B cell (primary cell): Measurements from ENCODE around the gene ARHGEF38. TPM values are rescaled to one million over a fixed set of nuclear protein-coding genes. Genes with fewer than 3 reads are reported as not detected.

Source experiments
- ATAC-seq: fragments of 200-7000 bp; cut with Tn5 transposase; one replicate; pipeline ENCODE4 v1.10.0; 2021; ENCODE audit warnings: low read depth, mild to moderate bottlenecking, moderate number of reproducible peaks, moderate library complexity
- CTCF ChIA-PET: fragments of 350-600 bp; sonication (Branson Sonifier 250); formaldehyde crosslinking; loops from one replicate; lab custom pipeline; 2021; ENCODE audit warnings: antibody characterized with exemption, inconsistent platforms; lab: Charles Lee
- POLR2A ChIA-PET: fragments of 350-600 bp; sonication (Branson Sonifier 250); formaldehyde crosslinking; loops from one replicate; lab custom pipeline; 2021; ENCODE audit warnings: antibody characterized with exemption; lab: Charles Lee
- DNase-seq: peaks from one replicate; pipeline ENCODE4 v3.0.0; 2013
- H2AFZ ChIP-seq: 2 replicates; pipeline ENCODE4 v1.6.1; 2012; ENCODE audit warnings: mild to moderate bottlenecking, low read depth, low read length; ENCODE audit not compliant: insufficient read depth, poor library complexity, severe bottlenecking
- H3K27ac ChIP-seq, 2 donors: 1 replicate in 1 of 2; 2 replicates in 1 of 2; pipeline ENCODE4 v1.5.1; 2012 to 2013; ENCODE audit warnings: low read length in 2 of 2, mild to moderate bottlenecking in 2 of 2, moderate library complexity in 1 of 2
- H3K27me3 ChIP-seq, 4 experiments: fragments of 200-600 bp in 1 of 4; sonication (generic) in 1 of 4; replicated peaks in 1 of 4; 1 replicate in 2 of 4; 2 replicates in 2 of 4; pipeline versions ENCODE4 v1.6.1 to v1.7.0; 2013 to 2016; ENCODE audit warnings: low read length in 3 of 4, mild to moderate bottlenecking in 2 of 4, mixed read lengths in 1 of 4, moderate library complexity in 1 of 4; ENCODE audit not compliant: insufficient read depth in 4 of 4, control insufficient read depth in 3 of 4; ENCODE audit errors: control extremely low read depth in 1 of 4
- H3K36me3 ChIP-seq, 2 experiments: replicated peaks in 1 of 2; 1 replicate in 1 of 2; 2 replicates in 1 of 2; pipeline versions ENCODE4 v1.6.1 to v1.7.1; 2013; ENCODE audit warnings: low read length in 1 of 2; ENCODE audit not compliant: insufficient read depth in 2 of 2, control insufficient read depth in 1 of 2; ENCODE audit errors: control extremely low read depth in 1 of 2, extremely low read depth in 1 of 2
- H3K4me1 ChIP-seq, 2 donors: fragments of 200-600 bp in 1 of 2; sonication (generic) in 1 of 2; 1 replicate in 1 of 2; 2 replicates in 1 of 2; pipeline versions ENCODE4 v1.5.1 to v1.6.1; 2013 to 2017; ENCODE audit warnings: low read length in 2 of 2; ENCODE audit not compliant: control insufficient read depth in 2 of 2, insufficient read depth in 2 of 2
- H3K4me2 ChIP-seq: replicated peaks from 2 replicates; pipeline ENCODE3; 2012; ENCODE audit warnings: mild to moderate bottlenecking, low read depth, low read length; ENCODE audit not compliant: poor library complexity, severe bottlenecking
- H3K4me3 ChIP-seq, 5 experiments: fragments of 200-600 bp in 1 of 5; sonication (generic) in 1 of 5; 1 replicate in 3 of 5; 2 replicates in 2 of 5; pipeline versions ENCODE4 v1.5.1 to v1.7.0; 2011 to 2016; ENCODE audit warnings: low read length in 4 of 5, mild to moderate bottlenecking in 4 of 5, low read depth in 2 of 5, control low read depth in 1 of 5, moderate library complexity in 1 of 5; ENCODE audit not compliant: insufficient read depth in 1 of 5; ENCODE audit errors: control extremely low read depth in 1 of 5, extremely low read depth in 1 of 5
- H3K79me2 ChIP-seq: fragments of 200-600 bp; sonication (generic); one replicate; pipeline ENCODE4 v1.6.0; 2016; ENCODE audit warnings: low read length; ENCODE audit not compliant: control insufficient read depth, insufficient read depth
- H3K9ac ChIP-seq: fragments of 200-600 bp; sonication (generic); 2 replicates; pipeline ENCODE4 v1.6.1; 2017; ENCODE audit warnings: mild to moderate bottlenecking, low read length, moderate library complexity
- H3K9me3 ChIP-seq, 3 donors: one replicate each; pipeline versions ENCODE4 v1.6.1 to v1.7.1; 2013; ENCODE audit warnings: low read length in 2 of 3; ENCODE audit not compliant: control insufficient read depth in 2 of 3, insufficient read depth in 1 of 3; ENCODE audit errors: control extremely low read depth in 1 of 3
- H4K20me1 ChIP-seq: 2 replicates; pipeline ENCODE4 v1.6.0; 2012; ENCODE audit warnings: mild to moderate bottlenecking, low read length; ENCODE audit not compliant: insufficient read depth, control insufficient read depth, poor library complexity, severe bottlenecking
- H3K27ac Mint-ChIP-seq: one replicate; pipeline ENCODE4 v1.8.0; 2021; ENCODE audit warnings: mixed read lengths
- H3K27me3 Mint-ChIP-seq: one replicate; pipeline ENCODE4 v1.8.0; 2021; ENCODE audit warnings: mixed read lengths
- H3K4me1 Mint-ChIP-seq: one replicate; pipeline ENCODE4 v1.8.0; 2021; ENCODE audit warnings: mixed read lengths
- H3K4me3 Mint-ChIP-seq: one replicate; pipeline ENCODE4 v1.8.0; 2021; ENCODE audit warnings: mixed read lengths
- H3K9me3 Mint-ChIP-seq: one replicate; pipeline ENCODE4 v1.8.0; 2022; ENCODE audit warnings: mixed read lengths; ENCODE audit not compliant: insufficient read depth
- EZH2 ChIP-seq: IDR thresholded peaks from 2 replicates; pipeline ENCODE4 v1.6.1; 2012; ENCODE audit warnings: borderline replicate concordance, low read depth, mild to moderate bottlenecking, moderate library complexity, low read length; ENCODE audit not compliant: insufficient read depth, poor library complexity, severe bottlenecking
- WGBS: methylation state at CpG from one replicate; pipeline ENCODE4 v1.1.5; 2013; ENCODE audit warnings: missing lambda C conversion rate; ENCODE audit not compliant: insufficient coverage; 5-methylcytosine and 5-hydroxymethylcytosine counted together
- intact Hi-C: fragments of 100-400 bp; cut with micrococcal nuclease; formaldehyde crosslinking; loops from one replicate; pipeline ENCODE4 v1.10.0; 2022
- polyA plus RNA-seq: library from polyadenylated mRNA; depleted of rRNA; stranded (reverse); fragments of >200 nt; gene quantifications from 2 replicates; pipeline ENCODE4 v1.2.3, GENCODE V29; 2012
- total RNA-seq, 2 donors: library from RNA; stranded (reverse); fragments of 120-200 nt in 1 of 2; gene quantifications; 1 replicate in 1 of 2; 2 replicates in 1 of 2; pipeline versions ENCODE4 v1.2.3 to v1.2.4, GENCODE V29; 2013 to 2022
- TF ChIP-seq, protein P1 (sequence below): fragments of 200-600 bp; IDR thresholded peaks from one replicate; pipeline ENCODE4 v1.8.0; 2022; ENCODE audit warnings: antibody characterized with exemption, mild to moderate bottlenecking

Gene ARHGEF38
- total and polyA plus RNA-seq, 2 donors (not counting 1 experiment from before 2014, with no cell fraction given), result not detected

DNA sequence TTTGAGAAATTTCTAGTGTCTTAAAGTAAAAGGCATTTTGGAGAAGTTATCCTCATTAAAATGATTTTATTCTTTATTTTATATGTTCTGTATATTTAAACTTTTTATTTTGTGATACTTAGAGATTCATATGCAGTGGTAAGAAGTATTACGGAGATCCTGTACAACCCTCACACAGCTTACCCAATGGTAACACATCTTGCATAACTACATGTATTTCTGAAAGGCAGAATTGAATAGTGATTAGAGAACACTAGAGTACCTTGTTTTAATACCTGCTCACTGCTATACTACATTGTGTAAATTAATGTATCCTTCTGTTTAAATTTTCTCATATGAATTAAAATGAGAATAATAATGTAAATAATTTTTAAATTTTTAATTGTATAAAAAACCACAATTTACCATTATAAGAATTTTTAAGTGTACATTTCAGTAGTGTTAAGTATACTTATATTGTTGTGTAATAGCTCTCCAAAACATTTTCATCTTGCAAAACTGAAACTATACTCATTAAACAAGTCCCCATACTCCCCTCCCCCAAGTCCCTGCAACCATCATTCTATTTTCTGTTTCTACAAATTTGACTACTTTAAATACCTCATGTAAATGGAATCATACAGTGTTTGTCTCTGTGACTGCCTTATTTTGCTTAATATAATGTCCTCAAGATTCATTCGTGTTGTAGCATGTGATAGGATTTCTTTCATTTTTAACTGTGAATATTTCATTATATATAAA lies 110.7 kb downstream of the ARHGEF38 start:
- DNase-seq (no peak), ATAC-seq (no peak)
- TF ChIP-seq, protein P1, sequence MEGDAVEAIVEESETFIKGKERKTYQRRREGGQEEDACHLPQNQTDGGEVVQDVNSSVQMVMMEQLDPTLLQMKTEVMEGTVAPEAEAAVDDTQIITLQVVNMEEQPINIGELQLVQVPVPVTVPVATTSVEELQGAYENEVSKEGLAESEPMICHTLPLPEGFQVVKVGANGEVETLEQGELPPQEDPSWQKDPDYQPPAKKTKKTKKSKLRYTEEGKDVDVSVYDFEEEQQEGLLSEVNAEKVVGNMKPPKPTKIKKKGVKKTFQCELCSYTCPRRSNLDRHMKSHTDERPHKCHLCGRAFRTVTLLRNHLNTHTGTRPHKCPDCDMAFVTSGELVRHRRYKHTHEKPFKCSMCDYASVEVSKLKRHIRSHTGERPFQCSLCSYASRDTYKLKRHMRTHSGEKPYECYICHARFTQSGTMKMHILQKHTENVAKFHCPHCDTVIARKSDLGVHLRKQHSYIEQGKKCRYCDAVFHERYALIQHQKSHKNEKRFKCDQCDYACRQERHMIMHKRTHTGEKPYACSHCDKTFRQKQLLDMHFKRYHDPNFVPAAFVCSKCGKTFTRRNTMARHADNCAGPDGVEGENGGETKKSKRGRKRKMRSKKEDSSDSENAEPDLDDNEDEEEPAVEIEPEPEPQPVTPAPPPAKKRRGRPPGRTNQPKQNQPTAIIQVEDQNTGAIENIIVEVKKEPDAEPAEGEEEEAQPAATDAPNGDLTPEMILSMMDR, result no peak
- no peak for TF ChIP-seq EZH2
- H3K27me3 ChIP-seq, result peaks cover 0 to 2% (median 0%) of the 10 kb centered on the region in 4 experiments
- H3K27ac ChIP-seq, result no peak overlapping the region
- no peaks in the 10 kb centered on the region for H3K9me3 ChIP-seq
- CTCF ChIA-PET, result no interaction called here
- no peak overlapping the region for H3K4me3 ChIP-seq
- H2AFZ ChIP-seq, result no peak overlapping the region
- no peaks in the 10 kb centered on the region for H3K4me1 Mint-ChIP-seq
- H3K27ac Mint-ChIP-seq, result no peak overlapping the region
- H3K79me2 ChIP-seq, result no peaks in the 10 kb centered on the region
- H3K4me1 ChIP-seq, result no peaks in the 10 kb centered on the region
- H4K20me1 ChIP-seq, result no peaks in the 10 kb centered on the region
- no peak overlapping the region for H3K4me2 ChIP-seq
- H3K4me3 Mint-ChIP-seq, result no peak overlapping the region
- H3K36me3 ChIP-seq, result no peaks in the 10 kb centered on the region
- intact Hi-C loops, result no loop called here
- no peak overlapping the region for H3K9ac ChIP-seq
- WGBS, result no CpG with 5 or more reads among the region's 2 CpGs
- no peaks in the 10 kb centered on the region for H3K9me3 Mint-ChIP-seq
- POLR2A ChIA-PET, result no interaction called here
- peaks cover 7% of the 10 kb centered on the region for H3K27me3 Mint-ChIP-seq

DNA sequence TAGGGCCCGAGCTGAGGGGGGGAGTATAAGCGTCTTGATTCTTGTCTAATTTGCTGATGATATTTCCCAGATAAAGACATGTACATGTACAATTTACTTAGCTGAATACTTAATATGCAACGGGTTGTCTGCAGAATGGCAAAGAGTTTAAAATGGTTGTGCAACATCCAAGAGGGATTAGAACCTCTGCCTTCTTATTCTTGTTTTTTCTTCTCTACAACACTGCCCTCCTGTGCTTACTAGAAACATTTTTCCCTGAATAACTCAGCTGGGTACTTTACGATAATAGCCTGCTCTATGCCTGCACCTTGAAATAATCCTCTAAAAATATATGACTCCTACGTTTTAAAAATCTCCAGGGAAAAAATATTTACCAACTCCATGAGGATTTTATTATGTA lies 114.3 kb downstream of the ARHGEF38 start:
- no peak overlapping the region for H3K4me3 Mint-ChIP-seq
- H3K4me3 ChIP-seq, result no peak overlapping the region
- no peak overlapping the region for H3K4me2 ChIP-seq
- peaks cover 11% of the 10 kb centered on the region for H3K27me3 Mint-ChIP-seq
- ChIA-PET POLR2A (no interaction called here), CTCF (interaction anchor here (1.1 to 1.3 kb wide), 2 partner anchors 8 to 49 kb away, joined by 3 to 4 read pairs; no protein-coding TSS in a partner anchor)
- WGBS, result no CpG with 5 or more reads among the region's 5 CpGs
- peaks cover 0 to 2% (median 0%) of the 10 kb centered on the region in 4 experiments for H3K27me3 ChIP-seq
- H3K4me1 ChIP-seq, result no peaks in the 10 kb centered on the region
- no peaks in the 10 kb centered on the region for H3K9me3 Mint-ChIP-seq
- no peak for DNase-seq
- no peaks in the 10 kb centered on the region for H4K20me1 ChIP-seq
- no peak overlapping the region for H2AFZ ChIP-seq
- no peak overlapping the region for H3K27ac ChIP-seq
- no peak overlapping the region for H3K9ac ChIP-seq
- ATAC-seq, result no peak
- intact Hi-C loops, result no loop called here
- no peak for TF ChIP-seq EZH2
- TF ChIP-seq, protein P1, result no peak
- H3K9me3 ChIP-seq, result no peaks in the 10 kb centered on the region
- H3K36me3 ChIP-seq, result no peaks in the 10 kb centered on the region
- no peaks in the 10 kb centered on the region for H3K79me2 ChIP-seq
- H3K27ac Mint-ChIP-seq, result no peak overlapping the region
- no peaks in the 10 kb centered on the region for H3K4me1 Mint-ChIP-seq
